Gastroesophageal sphincter (tissue), 4 donors: Measurements from ENCODE around the gene STAT1. TPM values are rescaled to one million over a fixed set of nuclear protein-coding genes. Genes with fewer than 3 reads are reported as not detected.

Experiments used
- ATAC-seq: fragments of 150-250 bp; one replicate; pipeline ENCODE4 v1.9.1; 2016; ENCODE audit warnings: mild to moderate bottlenecking, moderate library complexity
- H3K27ac ChIP-seq, 4 donors: fragments of 200-600 bp; sonication (generic) in 3 of 4; 1 replicate in 3 of 4; 2 replicates in 1 of 4; pipeline ENCODE4 v1.5.1; 2016 to 2019
- H3K27me3 ChIP-seq: fragments of 200-600 bp; sonication (generic); one replicate; pipeline ENCODE4 v1.5.1; 2019
- H3K36me3 ChIP-seq, 2 donors: fragments of 200-600 bp; sonication (generic); one replicate each; pipeline ENCODE4 v1.5.1; 2019; ENCODE audit warnings: control low read depth in 1 of 2
- H3K4me1 ChIP-seq, 3 donors: fragments of 200-600 bp; sonication (generic); 1 replicate in 2 of 3; 2 replicates in 1 of 3; pipeline ENCODE4 v1.5.1; 2016 to 2019; ENCODE audit warnings: control low read depth in 2 of 3
- H3K4me3 ChIP-seq, 2 donors: fragments of 200-600 bp; sonication (generic); one replicate each; pipeline ENCODE4 v1.5.1; 2019; ENCODE audit warnings: mild to moderate bottlenecking in 1 of 2, moderate library complexity in 1 of 2
- H3K9me3 ChIP-seq, 3 donors: fragments of 200-600 bp; sonication (generic); one replicate each; pipeline ENCODE4 v1.5.1; 2017 to 2019; ENCODE audit warnings: control low read depth in 2 of 3
- CTCF ChIP-seq, 4 experiments: fragments of 200-600 bp in 2 of 4; fragments of 450-650 bp in 2 of 4; sonication (generic) in 1 of 4; IDR thresholded peaks; one replicate each; pipeline ENCODE4 v1.5.1; 2017 to 2019; ENCODE audit warnings: antibody characterized with exemption in 4 of 4, mild to moderate bottlenecking in 2 of 4, moderate library complexity in 2 of 4
- EP300 ChIP-seq: sonication (generic); formaldehyde crosslinking; IDR thresholded peaks from one replicate; pipeline ENCODE4 v1.6.1; 2017; ENCODE audit warnings: antibody characterized with exemption, mild to moderate bottlenecking
- POLR2A ChIP-seq, 2 donors: fragments of 450-650 bp; IDR thresholded peaks; one replicate each; pipeline ENCODE4 v1.6.1; 2017; ENCODE audit warnings: antibody characterized with exemption in 2 of 2, mild to moderate bottlenecking in 2 of 2, moderate library complexity in 1 of 2
- POLR2AphosphoS5 ChIP-seq: sonication (generic); formaldehyde crosslinking; IDR thresholded peaks from one replicate; pipeline ENCODE4 v1.6.1; 2017; ENCODE audit warnings: antibody characterized with exemption
- WGBS, 2 donors: methylation state at CpG; one replicate each; pipeline ENCODE4 v1.1.5; 2018; ENCODE audit warnings: low coverage in 1 of 2; 5-methylcytosine and 5-hydroxymethylcytosine counted together
- total RNA-seq, 4 donors: library from RNA; depleted of rRNA; stranded (reverse); fragments of >200 nt; gene quantifications; one replicate each; pipeline ENCODE4 v1.1.0, GENCODE V29; 2016

STAT1 gene
- total RNA-seq, 4 donors from 2014 or later: 47.0 to 59.9 (median 53.5) TPM

- WGBS, 2 donors: 89 to 92% methylated on average over 2 of the region's 2 CpGs
These were observed 1.3 kb upstream of the STAT1 start for GRCh38 chr2:191015239-191015638.

GRCh38 chr2:191014653-191015020 lies 666 bp upstream of the STAT1 start:
- no peaks in the 10 kb centered on the region for H3K9me3 ChIP-seq
- WGBS, 2 donors: 38 to 68% methylated on average over 3 to 4 of the region's 4 CpGs
- H3K4me1 ChIP-seq: peaks cover 2 to 44% (median 25%) of the 10 kb centered on the region in 3 donors
- H3K27ac ChIP-seq: peak overlapping the region; percentile 71 to 96 (median 92)
- peaks cover 0 to 15% of the 10 kb centered on the region in 2 donors for H3K36me3 ChIP-seq
- no peak for TF ChIP-seq EP300
- TF ChIP-seq CTCF (IDR thresholded peaks at IDR 0.05): no peak
- no peak for TF ChIP-seq POLR2A (IDR thresholded peaks at IDR 0.05)
- TF ChIP-seq POLR2AphosphoS5: no peak
- ATAC-seq: no peak
- H3K4me3 ChIP-seq: peak overlapping the region; percentile 83 to 84
- no peaks in the 10 kb centered on the region for H3K27me3 ChIP-seq

More at GRCh38 chr2:191015239-191015638, 1.3 kb upstream of the STAT1 start:
- no peak overlapping the region for H3K4me3 ChIP-seq
- no peaks in the 10 kb centered on the region for H3K9me3 ChIP-seq
- H3K27me3 ChIP-seq: no peaks in the 10 kb centered on the region
- peaks cover 0 to 9% of the 10 kb centered on the region in 2 donors for H3K36me3 ChIP-seq
- TF ChIP-seq EP300 (no peak), POLR2A (IDR thresholded peaks at IDR 0.05) (no peak), CTCF (IDR thresholded peaks at IDR 0.05) (no peak), POLR2AphosphoS5 (no peak)
- no peak overlapping the region for H3K27ac ChIP-seq
- H3K4me1 ChIP-seq: peaks cover 2 to 38% (median 25%) of the 10 kb centered on the region in 3 donors
- no peak for ATAC-seq

- H3K27ac ChIP-seq: peak overlapping the region; percentile 72 to 96 (median 92)
- peaks cover 0 to 25% of the 10 kb centered on the region in 2 donors for H3K36me3 ChIP-seq
- no peak for TF ChIP-seq CTCF (IDR thresholded peaks at IDR 0.05)
- no peak for TF ChIP-seq POLR2AphosphoS5
- no peak for TF ChIP-seq POLR2A (IDR thresholded peaks at IDR 0.05)
- no peak for TF ChIP-seq EP300
- ATAC-seq: no peak
- H3K27me3 ChIP-seq: no peaks in the 10 kb centered on the region
- H3K4me3 ChIP-seq: peak overlapping the region; percentile 83 to 84
- H3K4me1 ChIP-seq: peaks cover 2 to 44% (median 25%) of the 10 kb centered on the region in 3 donors
- H3K9me3 ChIP-seq: no peaks in the 10 kb centered on the region
- 0% methylated on average over 9 of the region's 14 CpGs; no CpG with 5 or more reads in 1 of the 2 donors for WGBS, 2 donors
These were observed 364 bp downstream of the STAT1 start for GRCh38 chr2:191013682-191013931.

- no peaks in the 10 kb centered on the region for H3K9me3 ChIP-seq
- H3K27me3 ChIP-seq: no peaks in the 10 kb centered on the region
- 18 to 21% methylated on average over 7 to 11 of the region's 14 CpGs for WGBS, 2 donors
- peak overlapping the region; percentile 72 to 96 (median 92) for H3K27ac ChIP-seq
- TF ChIP-seq POLR2A (IDR thresholded peaks at IDR 0.05) (no peak), POLR2AphosphoS5 (no peak)
- H3K36me3 ChIP-seq: peaks cover 0 to 30% of the 10 kb centered on the region in 2 donors
- peak; percentile 1 for ATAC-seq
- H3K4me1 ChIP-seq: peaks cover 2 to 44% (median 25%) of the 10 kb centered on the region in 3 donors
- peak overlapping the region; percentile 83 to 84 for H3K4me3 ChIP-seq
These were observed 908 bp downstream of the STAT1 start for GRCh38 chr2:191012845-191013681.

GRCh38 chr2:191012346-191012745 lies 1.6 kb downstream of the STAT1 start:
- peaks cover 2 to 44% (median 25%) of the 10 kb centered on the region in 3 donors for H3K4me1 ChIP-seq
- peak overlapping the region; percentile 83 to 84 for H3K4me3 ChIP-seq
- no peaks in the 10 kb centered on the region for H3K27me3 ChIP-seq
- no peaks in the 10 kb centered on the region for H3K9me3 ChIP-seq
- peaks cover 0 to 37% of the 10 kb centered on the region in 2 donors for H3K36me3 ChIP-seq
- TF ChIP-seq EP300 (no peak), CTCF (IDR thresholded peaks at IDR 0.05) (no peak), POLR2AphosphoS5 (no peak), POLR2A (IDR thresholded peaks at IDR 0.05) (no peak)
- peak overlapping the region in 1 of 4 donors; percentile 96 for H3K27ac ChIP-seq
- 90% methylated on average over 2 of the region's 3 CpGs; no CpG with 5 or more reads in 1 of the 2 donors for WGBS, 2 donors
- ATAC-seq: no peak
